AG10803 (cell line): Measurements from ENCODE around the gene DPM2.

ENCODE experiments used
- DNase-seq: peaks from one replicate; pipeline ENCODE4 v3.0.0; 2010; ENCODE audit warnings: low read depth
- H3K4me3 ChIP-seq: 2 replicates; pipeline ENCODE4 v1.5.1; 2011; ENCODE audit warnings: mild to moderate bottlenecking, low read length, control low read depth
- CTCF ChIP-seq: conservative IDR thresholded peaks from 2 replicates; pipeline ENCODE4 v1.5.1; 2011; ENCODE audit warnings: mild to moderate bottlenecking, low read length, control low read depth, inconsistent platforms

The DPM2 gene

GRCh38 chr9:127937388-127938297, at the start of gene DPM2:
DPM2 (minus strand) TSS chr9:127937854; CDS start chr9:127937820, 34 bp downstream.
- peak within 1 kb of the TSS; percentile 93 for H3K4me3 ChIP-seq
- no peak for TF ChIP-seq CTCF
- DNase-seq, result peak; percentile 80

- no peak overlapping the region for H3K4me3 ChIP-seq
- DNase-seq, result peak; percentile 39
- no peak for TF ChIP-seq CTCF
These were observed 49.5 kb upstream of the DPM2 start for GRCh38 chr9:127987103-127987614.

GRCh38 chr9:127985011-127985410, 47.4 kb upstream of the DPM2 start:
- H3K4me3 ChIP-seq, result no peak overlapping the region
- no peak for DNase-seq
- TF ChIP-seq CTCF, result no peak

- TF ChIP-seq CTCF, result no peak
- no peak overlapping the region for H3K4me3 ChIP-seq
- no peak for DNase-seq
These were observed 46.2 kb upstream of the DPM2 start for GRCh38 chr9:127983847-127984289.

- TF ChIP-seq CTCF, result no peak
- no peak for DNase-seq
- no peak overlapping the region for H3K4me3 ChIP-seq
These were observed 45.3 kb upstream of the DPM2 start for GRCh38 chr9:127982912-127983311.

GRCh38 chr9:127981559-127982121, 44.0 kb upstream of the DPM2 start:
- no peak for DNase-seq
- no peak for TF ChIP-seq CTCF
- H3K4me3 ChIP-seq, result peak overlapping the region; percentile 64
